Measurements from ENCODE around the gene NCMAP. TPM values are rescaled to one million over a fixed set of nuclear protein-coding genes. Genes with fewer than 3 reads are reported as not detected.

The NCMAP gene
- total and polyA plus RNA-seq, 2 experiments from 2014 or later, result 0.17 to 0.23 TPM

GRCh38 chr1:24558902-24559791, 3.3 kb downstream of the NCMAP start:
- H4K20me1 ChIP-seq (replicated peaks; ENCODE audit: insufficient read depth), result no peaks in the 10 kb centered on the region
- H3K27ac ChIP-seq (ENCODE audit: low read depth), result no peak overlapping the region
- peaks cover 7% of the 10 kb centered on the region; the same call in 1 of the 2 replicates for H3K4me1 ChIP-seq (ENCODE audit: insufficient read depth)
- H3F3A ChIP-seq (replicated peaks; ENCODE audit: low read depth), result no peaks in the 10 kb centered on the region
- Mint-ChIP-seq H3K27me3 (ENCODE audit: insufficient read depth, low read depth, poor library complexity) (peaks cover 21% of the 10 kb centered on the region), H3K9me3 (no peaks in the 10 kb centered on the region; the same call in 2 of the 3 replicates), H3K27ac (no peak overlapping the region), H3K36me3 (ENCODE audit: low read depth) (no peaks in the 10 kb centered on the region), H3K4me1 (peaks cover 18% of the 10 kb centered on the region), H3K4me3 (no peak overlapping the region)
- H3K79me2 ChIP-seq (replicated peaks; ENCODE audit: insufficient read depth), result no peaks in the 10 kb centered on the region
- TF ChIP-seq ZNF331 (CRISPR knock-in tag; IDR thresholded peaks at IDR 0.05; ENCODE audit: low read depth), result no peak
- no peak for TF ChIP-seq CTCF (conservative IDR thresholded peaks at IDR 0.05; ENCODE audit: low read depth in 2 of 2)
- TF ChIP-seq CREB1 (CRISPR knock-in tag; IDR thresholded peaks at IDR 0.05; ENCODE audit: low read depth), result no peak
- no peak for TF ChIP-seq ZNF462 (CRISPR knock-in tag; IDR thresholded peaks at IDR 0.05)
- no peak for TF ChIP-seq EZH2phosphoT487 (IDR thresholded peaks at IDR 0.05; ENCODE audit: unreplicated experiment)
- TF ChIP-seq EZH2 (IDR thresholded peaks at IDR 0.05; ENCODE audit: low read depth, unreplicated experiment), result no peak
- no peaks in the 10 kb centered on the region for H3K36me3 ChIP-seq (ENCODE audit: insufficient read depth)
- peak overlapping the region; percentile 90; the same call in 1 of the 2 replicates for H2AFZ ChIP-seq
- no peak overlapping the region for H3K4me3 ChIP-seq
- DNase-seq (ENCODE audit: low spot score) (peak; percentile 71), ATAC-seq (peak; percentile 73)
- H3K9me2 ChIP-seq (ENCODE audit: insufficient read depth), result no peaks in the 10 kb centered on the region
- 0 out of 2 replicates have a peak overlapping the region, but pooled peaks have one; percentile 43 for H3K4me2 ChIP-seq
- peaks cover 30% of the 10 kb centered on the region for H3K27me3 ChIP-seq (ENCODE audit: insufficient read depth)

All from GM23338 (cell line).